HEK293 (cell line): Measurements from ENCODE around the gene ANKRD35.

ENCODE experiments used
- KLF7 ChIP-seq: fragments of 450-650 bp; formaldehyde crosslinking; IDR thresholded peaks from 2 replicates; pipeline ENCODE4 v1.5.1; 2016; ENCODE audit warnings: missing biosample characterization, missing genetic modification characterization, borderline replicate concordance
- KLF8 ChIP-seq: fragments of 450-650 bp; formaldehyde crosslinking; IDR thresholded peaks from 2 replicates; pipeline ENCODE4 v1.5.1; 2016; ENCODE audit warnings: missing biosample characterization, missing genetic modification characterization
- OSR2 ChIP-seq: fragments of 450-650 bp; formaldehyde crosslinking; IDR thresholded peaks from 2 replicates; pipeline ENCODE4 v1.5.1; 2016; ENCODE audit warnings: missing biosample characterization, missing genetic modification characterization
- SALL2 ChIP-seq: fragments of 450-650 bp; formaldehyde crosslinking; IDR thresholded peaks from 2 replicates; pipeline ENCODE4 v1.5.0; 2017; ENCODE audit warnings: missing biosample characterization, mild to moderate bottlenecking, missing genetic modification characterization, borderline replicate concordance
- SCRT2 ChIP-seq: fragments of 450-650 bp; formaldehyde crosslinking; IDR thresholded peaks from 2 replicates; pipeline ENCODE4 v1.5.1; 2016; ENCODE audit warnings: missing biosample characterization, missing genetic modification characterization
- TRIM28 ChIP-seq: IDR thresholded peaks from 2 replicates; pipeline ENCODE4 v1.6.1; 2011; ENCODE audit warnings: low read length, control low read depth, borderline replicate concordance
- WT1 ChIP-seq: fragments of 450-650 bp; formaldehyde crosslinking; IDR thresholded peaks from 2 replicates; pipeline ENCODE4 v1.5.1; 2016; ENCODE audit warnings: missing biosample characterization, missing genetic modification characterization
- ZBTB17 ChIP-seq: fragments of 450-650 bp; formaldehyde crosslinking; IDR thresholded peaks from 2 replicates; pipeline ENCODE4 v1.5.1; 2016; ENCODE audit warnings: missing biosample characterization, missing genetic modification characterization
- ZBTB20 ChIP-seq: fragments of 450-650 bp; formaldehyde crosslinking; IDR thresholded peaks from 2 replicates; pipeline ENCODE4 v1.5.1; 2016; ENCODE audit warnings: missing biosample characterization, missing genetic modification characterization
- ZFP37 ChIP-seq: fragments of 450-650 bp; formaldehyde crosslinking; IDR thresholded peaks from 2 replicates; pipeline ENCODE4 v1.5.1; 2016; ENCODE audit warnings: missing biosample characterization, missing genetic modification characterization
- ZNF112 ChIP-seq: fragments of 450-650 bp; formaldehyde crosslinking; IDR thresholded peaks from 2 replicates; pipeline ENCODE4 v1.5.0; 2017; ENCODE audit warnings: missing biosample characterization, missing genetic modification characterization
- ZNF114 ChIP-seq: fragments of 450-650 bp; formaldehyde crosslinking; IDR thresholded peaks from 2 replicates; pipeline ENCODE4 v1.5.0; 2017; ENCODE audit warnings: missing biosample characterization, missing genetic modification characterization
- ZNF132 ChIP-seq: fragments of 450-650 bp; formaldehyde crosslinking; IDR thresholded peaks from 2 replicates; pipeline ENCODE4 v1.5.1; 2017; ENCODE audit warnings: missing biosample characterization, missing genetic modification characterization, borderline replicate concordance
- ZNF174 ChIP-seq: fragments of 450-650 bp; formaldehyde crosslinking; IDR thresholded peaks from 2 replicates; pipeline ENCODE4 v1.5.0; 2017; ENCODE audit warnings: missing biosample characterization, mild to moderate bottlenecking, missing genetic modification characterization
- ZNF202 ChIP-seq: fragments of 450-650 bp; formaldehyde crosslinking; IDR thresholded peaks from 2 replicates; pipeline ENCODE4 v1.5.1; 2016; ENCODE audit warnings: missing biosample characterization, missing genetic modification characterization, borderline replicate concordance
- ZNF324 ChIP-seq: fragments of 450-650 bp; formaldehyde crosslinking; IDR thresholded peaks from 2 replicates; pipeline ENCODE4 v1.5.1; 2016; ENCODE audit warnings: missing biosample characterization, missing genetic modification characterization
- ZNF350 ChIP-seq: fragments of 450-650 bp; formaldehyde crosslinking; IDR thresholded peaks from 2 replicates; pipeline ENCODE4 v1.5.0; 2017; ENCODE audit warnings: missing biosample characterization, mild to moderate bottlenecking, missing genetic modification characterization
- ZNF426 ChIP-seq: fragments of 450-650 bp; formaldehyde crosslinking; IDR thresholded peaks from 2 replicates; pipeline ENCODE4 v1.5.1; 2017; ENCODE audit warnings: missing biosample characterization, missing genetic modification characterization, mild to moderate bottlenecking, inconsistent platforms, moderate library complexity
- ZNF549 ChIP-seq: fragments of 450-650 bp; IDR thresholded peaks from 2 replicates; pipeline ENCODE4 v1.5.1; 2018; ENCODE audit warnings: missing biosample characterization, missing genetic modification characterization, mild to moderate bottlenecking, inconsistent platforms, moderate library complexity
- ZNF560 ChIP-seq: fragments of 450-650 bp; formaldehyde crosslinking; IDR thresholded peaks from 2 replicates; pipeline ENCODE4 v1.5.1; 2017; ENCODE audit warnings: missing biosample characterization, missing genetic modification characterization, borderline replicate concordance
- ZNF596 ChIP-seq: fragments of 450-650 bp; IDR thresholded peaks from 2 replicates; pipeline ENCODE4 v1.5.0; 2018; ENCODE audit warnings: missing biosample characterization, mild to moderate bottlenecking, missing genetic modification characterization, moderate library complexity
- ZNF768 ChIP-seq: fragments of 450-650 bp; formaldehyde crosslinking; IDR thresholded peaks from 2 replicates; pipeline ENCODE4 v1.5.1; 2018; ENCODE audit warnings: missing biosample characterization, mild to moderate bottlenecking, missing genetic modification characterization
- ZNF792 ChIP-seq: fragments of 450-650 bp; formaldehyde crosslinking; IDR thresholded peaks from 2 replicates; pipeline ENCODE4 v1.5.1; 2016; ENCODE audit warnings: missing biosample characterization, missing genetic modification characterization
- ZXDB ChIP-seq: fragments of 450-650 bp; formaldehyde crosslinking; IDR thresholded peaks from 2 replicates; pipeline ENCODE4 v1.5.1; 2016; ENCODE audit warnings: missing biosample characterization, missing genetic modification characterization
- TF ChIP-seq, protein P1 (sequence below): fragments of 450-650 bp; formaldehyde crosslinking; IDR thresholded peaks from 2 replicates; pipeline ENCODE4 v1.5.1; 2016; ENCODE audit warnings: missing biosample characterization, missing genetic modification characterization, borderline replicate concordance
- TF ChIP-seq, protein P2 (sequence below): fragments of 450-650 bp; formaldehyde crosslinking; IDR thresholded peaks from 2 replicates; pipeline ENCODE4 v1.5.1; 2017; ENCODE audit warnings: missing biosample characterization, missing genetic modification characterization
- TF ChIP-seq, protein P3 (sequence below): fragments of 450-650 bp; formaldehyde crosslinking; IDR thresholded peaks from 2 replicates; pipeline ENCODE4 v1.5.1; 2016; ENCODE audit warnings: missing biosample characterization, missing genetic modification characterization, borderline replicate concordance
- TF ChIP-seq, protein P4 (sequence below): fragments of 450-650 bp; formaldehyde crosslinking; IDR thresholded peaks from 2 replicates; pipeline ENCODE4 v1.5.1; 2016; ENCODE audit warnings: missing biosample characterization, missing genetic modification characterization

ANKRD35 gene

DNA sequence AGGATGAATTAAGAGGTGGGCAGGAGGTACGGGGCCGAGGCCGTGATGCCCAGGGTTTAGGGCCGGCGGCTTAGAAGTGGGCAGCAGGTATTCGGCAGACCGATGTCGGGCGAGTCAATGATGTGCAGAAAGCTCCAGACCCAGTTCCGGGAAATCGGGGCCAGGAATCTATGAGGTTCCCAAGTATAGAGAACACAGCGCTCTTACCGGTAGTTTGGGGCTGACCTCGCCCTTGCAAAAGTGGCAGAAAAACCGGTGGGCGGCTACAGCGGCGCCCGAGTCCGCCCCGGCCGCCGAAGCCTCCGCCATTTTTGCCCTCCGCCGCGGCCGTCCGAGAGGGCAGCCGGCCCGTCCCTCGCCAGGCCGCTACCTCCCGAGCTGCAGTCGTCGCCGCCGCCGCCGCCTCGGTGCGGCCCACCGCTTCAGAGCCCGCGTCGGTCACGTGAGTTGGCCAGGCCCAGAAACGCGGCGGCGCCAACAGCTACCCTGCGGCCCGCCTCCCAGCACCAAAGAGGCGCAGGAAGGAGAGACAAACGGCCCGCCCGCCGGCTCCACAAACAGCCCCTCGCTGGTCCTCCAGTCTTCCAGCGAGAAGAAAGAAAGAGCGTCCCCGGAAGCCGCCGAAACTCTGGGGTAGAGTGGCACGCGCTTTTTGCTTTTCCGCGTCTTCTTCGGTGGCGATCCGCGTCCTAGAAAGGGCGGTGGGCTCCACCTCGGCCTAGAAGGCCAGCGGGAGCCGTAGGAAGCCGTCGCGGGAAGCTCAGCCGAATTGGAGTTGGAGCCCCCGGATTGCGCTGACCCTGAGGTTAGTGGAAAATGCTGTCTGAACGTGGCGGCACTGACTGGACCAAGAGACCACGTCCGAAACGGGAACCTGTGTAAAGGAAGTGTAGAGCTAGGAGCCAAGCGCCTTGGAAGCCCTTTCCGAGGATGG, 61.8 kb downstream of the ANKRD35 start, which contains the start of the genes POLR3C and RNF115 (continued):
- TF ChIP-seq ZXDB (tag by site-specific recombination) (peak; percentile 88), KLF8 (tag by site-specific recombination) (peak; percentile 69), ZNF114 (tag by site-specific recombination) (no peak), TRIM28 (peak; percentile 67; the same call in 1 of the 2 replicates), ZNF596 (tag by site-specific recombination) (no peak), ZNF350 (tag by site-specific recombination) (no peak), ZNF792 (0 out of 2 replicates have a peak, but pooled peaks have one; percentile 53), ZNF768 (tag by site-specific recombination) (no peak), WT1 (tag by site-specific recombination) (0 out of 2 replicates have a peak, but pooled peaks have one; percentile 12), ZBTB17 (tag by site-specific recombination) (peak; percentile 88), ZNF174 (no peak), ZNF549 (tag by site-specific recombination) (no peak), OSR2 (tag by site-specific recombination) (no peak), ZNF324 (tag by site-specific recombination) (no peak), ZNF560 (tag by site-specific recombination) (no peak), ZNF202 (tag by site-specific recombination) (no peak), ZFP37 (tag by site-specific recombination) (peak; percentile 92), KLF7 (tag by site-specific recombination) (no peak), ZBTB20 (tag by site-specific recombination) (peak; percentile 99), ZNF112 (tag by site-specific recombination) (no peak), SCRT2 (tag by site-specific recombination) (0 out of 2 replicates have a peak, but pooled peaks have one; percentile 13), ZNF132 (tag by site-specific recombination) (no peak), SALL2 (tag by site-specific recombination) (no peak), ZNF426 (tag by site-specific recombination) (no peak)
- TF ChIP-seq, protein P1, sequence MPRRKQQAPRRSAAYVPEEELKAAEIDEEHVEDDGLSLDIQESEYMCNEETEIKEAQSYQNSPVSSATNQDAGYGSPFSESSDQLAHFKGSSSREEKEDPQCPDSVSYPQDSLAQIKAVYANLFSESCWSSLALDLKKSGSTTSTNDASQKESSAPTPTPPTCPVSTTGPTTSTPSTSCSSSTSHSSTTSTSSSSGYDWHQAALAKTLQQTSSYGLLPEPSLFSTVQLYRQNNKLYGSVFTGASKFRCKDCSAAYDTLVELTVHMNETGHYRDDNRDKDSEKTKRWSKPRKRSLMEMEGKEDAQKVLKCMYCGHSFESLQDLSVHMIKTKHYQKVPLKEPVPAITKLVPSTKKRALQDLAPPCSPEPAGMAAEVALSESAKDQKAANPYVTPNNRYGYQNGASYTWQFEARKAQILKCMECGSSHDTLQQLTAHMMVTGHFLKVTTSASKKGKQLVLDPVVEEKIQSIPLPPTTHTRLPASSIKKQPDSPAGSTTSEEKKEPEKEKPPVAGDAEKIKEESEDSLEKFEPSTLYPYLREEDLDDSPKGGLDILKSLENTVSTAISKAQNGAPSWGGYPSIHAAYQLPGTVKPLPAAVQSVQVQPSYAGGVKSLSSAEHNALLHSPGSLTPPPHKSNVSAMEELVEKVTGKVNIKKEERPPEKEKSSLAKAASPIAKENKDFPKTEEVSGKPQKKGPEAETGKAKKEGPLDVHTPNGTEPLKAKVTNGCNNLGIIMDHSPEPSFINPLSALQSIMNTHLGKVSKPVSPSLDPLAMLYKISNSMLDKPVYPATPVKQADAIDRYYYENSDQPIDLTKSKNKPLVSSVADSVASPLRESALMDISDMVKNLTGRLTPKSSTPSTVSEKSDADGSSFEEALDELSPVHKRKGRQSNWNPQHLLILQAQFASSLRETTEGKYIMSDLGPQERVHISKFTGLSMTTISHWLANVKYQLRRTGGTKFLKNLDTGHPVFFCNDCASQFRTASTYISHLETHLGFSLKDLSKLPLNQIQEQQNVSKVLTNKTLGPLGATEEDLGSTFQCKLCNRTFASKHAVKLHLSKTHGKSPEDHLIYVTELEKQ: 0 out of 2 replicates have a peak, but pooled peaks have one; percentile 23
- TF ChIP-seq, protein P2, sequence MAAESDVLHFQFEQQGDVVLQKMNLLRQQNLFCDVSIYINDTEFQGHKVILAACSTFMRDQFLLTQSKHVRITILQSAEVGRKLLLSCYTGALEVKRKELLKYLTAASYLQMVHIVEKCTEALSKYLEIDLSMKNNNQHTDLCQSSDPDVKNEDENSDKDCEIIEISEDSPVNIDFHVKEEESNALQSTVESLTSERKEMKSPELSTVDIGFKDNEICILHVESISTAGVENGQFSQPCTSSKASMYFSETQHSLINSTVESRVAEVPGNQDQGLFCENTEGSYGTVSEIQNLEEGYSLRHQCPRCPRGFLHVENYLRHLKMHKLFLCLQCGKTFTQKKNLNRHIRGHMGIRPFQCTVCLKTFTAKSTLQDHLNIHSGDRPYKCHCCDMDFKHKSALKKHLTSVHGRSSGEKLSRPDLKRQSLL (tag by site-specific recombination): no peak
- TF ChIP-seq, protein P3, sequence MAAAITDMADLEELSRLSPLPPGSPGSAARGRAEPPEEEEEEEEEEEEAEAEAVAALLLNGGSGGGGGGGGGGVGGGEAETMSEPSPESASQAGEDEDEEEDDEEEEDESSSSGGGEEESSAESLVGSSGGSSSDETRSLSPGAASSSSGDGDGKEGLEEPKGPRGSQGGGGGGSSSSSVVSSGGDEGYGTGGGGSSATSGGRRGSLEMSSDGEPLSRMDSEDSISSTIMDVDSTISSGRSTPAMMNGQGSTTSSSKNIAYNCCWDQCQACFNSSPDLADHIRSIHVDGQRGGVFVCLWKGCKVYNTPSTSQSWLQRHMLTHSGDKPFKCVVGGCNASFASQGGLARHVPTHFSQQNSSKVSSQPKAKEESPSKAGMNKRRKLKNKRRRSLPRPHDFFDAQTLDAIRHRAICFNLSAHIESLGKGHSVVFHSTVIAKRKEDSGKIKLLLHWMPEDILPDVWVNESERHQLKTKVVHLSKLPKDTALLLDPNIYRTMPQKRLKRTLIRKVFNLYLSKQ: no peak
- TF ChIP-seq, protein P4, sequence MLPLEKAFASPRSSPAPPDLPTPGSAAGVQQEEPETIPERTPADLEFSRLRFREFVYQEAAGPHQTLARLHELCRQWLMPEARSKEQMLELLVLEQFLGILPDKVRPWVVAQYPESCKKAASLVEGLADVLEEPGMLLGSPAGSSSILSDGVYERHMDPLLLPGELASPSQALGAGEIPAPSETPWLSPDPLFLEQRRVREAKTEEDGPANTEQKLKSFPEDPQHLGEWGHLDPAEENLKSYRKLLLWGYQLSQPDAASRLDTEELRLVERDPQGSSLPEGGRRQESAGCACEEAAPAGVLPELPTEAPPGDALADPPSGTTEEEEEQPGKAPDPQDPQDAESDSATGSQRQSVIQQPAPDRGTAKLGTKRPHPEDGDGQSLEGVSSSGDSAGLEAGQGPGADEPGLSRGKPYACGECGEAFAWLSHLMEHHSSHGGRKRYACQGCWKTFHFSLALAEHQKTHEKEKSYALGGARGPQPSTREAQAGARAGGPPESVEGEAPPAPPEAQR (tag by site-specific recombination): no peak
